Astrocyte of the cerebellum (primary cell): ENCODE measurements around the gene SLC39A11.
"Not testable (repeated sequence)": the region's sequence is repeated elsewhere in the genome, so short reads cannot be mapped to it uniquely, and the experiment has no call there.

ENCODE experiments used
- DNase-seq: peaks from one replicate; pipeline ENCODE4 v3.0.0-alpha.2; 2011; ENCODE audit warnings: low read depth
- H3K4me3 ChIP-seq: 2 replicates; pipeline ENCODE4 v1.5.1; 2011; ENCODE audit warnings: mild to moderate bottlenecking, low read depth, low read length, moderate library complexity
- in situ Hi-C: cut with HindIII; loops from 2 replicates; pipeline ENCODE4 v1.10.0; 2017; ENCODE audit warnings: low sequenced_read_pairs
- TF ChIP-seq, protein P1 (sequence below): IDR thresholded peaks from 2 replicates; pipeline ENCODE4 v1.5.1; 2012; ENCODE audit warnings: low read length, low read depth, moderate library complexity, mild to moderate bottlenecking; ENCODE audit errors: missing control alignments

SLC39A11 gene

GRCh38 chr17:72997559-72997958 lies 94.9 kb downstream of the SLC39A11 start:
- in situ Hi-C loops: no loop called here
- TF ChIP-seq, protein P1, sequence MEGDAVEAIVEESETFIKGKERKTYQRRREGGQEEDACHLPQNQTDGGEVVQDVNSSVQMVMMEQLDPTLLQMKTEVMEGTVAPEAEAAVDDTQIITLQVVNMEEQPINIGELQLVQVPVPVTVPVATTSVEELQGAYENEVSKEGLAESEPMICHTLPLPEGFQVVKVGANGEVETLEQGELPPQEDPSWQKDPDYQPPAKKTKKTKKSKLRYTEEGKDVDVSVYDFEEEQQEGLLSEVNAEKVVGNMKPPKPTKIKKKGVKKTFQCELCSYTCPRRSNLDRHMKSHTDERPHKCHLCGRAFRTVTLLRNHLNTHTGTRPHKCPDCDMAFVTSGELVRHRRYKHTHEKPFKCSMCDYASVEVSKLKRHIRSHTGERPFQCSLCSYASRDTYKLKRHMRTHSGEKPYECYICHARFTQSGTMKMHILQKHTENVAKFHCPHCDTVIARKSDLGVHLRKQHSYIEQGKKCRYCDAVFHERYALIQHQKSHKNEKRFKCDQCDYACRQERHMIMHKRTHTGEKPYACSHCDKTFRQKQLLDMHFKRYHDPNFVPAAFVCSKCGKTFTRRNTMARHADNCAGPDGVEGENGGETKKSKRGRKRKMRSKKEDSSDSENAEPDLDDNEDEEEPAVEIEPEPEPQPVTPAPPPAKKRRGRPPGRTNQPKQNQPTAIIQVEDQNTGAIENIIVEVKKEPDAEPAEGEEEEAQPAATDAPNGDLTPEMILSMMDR: no peak
- no peak for DNase-seq
- H3K4me3 ChIP-seq: no peak overlapping the region

- in situ Hi-C loops: no loop called here
- no peak for DNase-seq
- TF ChIP-seq, protein P1: no peak
- H3K4me3 ChIP-seq: no peak overlapping the region
These were observed 95.7 kb downstream of the SLC39A11 start for GRCh38 chr17:72996791-72997190.

- TF ChIP-seq, protein P1: no peak
- DNase-seq: no peak
- in situ Hi-C loops: no loop called here
- no peak overlapping the region for H3K4me3 ChIP-seq
These were observed 97.4 kb downstream of the SLC39A11 start for GRCh38 chr17:72995008-72995656.

- H3K4me3 ChIP-seq, in situ Hi-C loops, DNase-seq: not testable (repeated sequence)
These were observed 99.6 kb downstream of the SLC39A11 start for GRCh38 chr17:72992783-72993467.

GRCh38 chr17:72991651-72992050 lies 100.8 kb downstream of the SLC39A11 start:
- in situ Hi-C loops: no loop called here
- H3K4me3 ChIP-seq: no peak overlapping the region
- DNase-seq: no peak
- TF ChIP-seq, protein P1: no peak

- TF ChIP-seq, protein P1: no peak
- DNase-seq: no peak
- in situ Hi-C loops: loop anchor here (10.0 kb wide), 2 partner anchors 76 to 264 kb away; no protein-coding TSS in a partner anchor
These were observed 103.3 kb downstream of the SLC39A11 start for GRCh38 chr17:72989074-72989610.

DNA sequence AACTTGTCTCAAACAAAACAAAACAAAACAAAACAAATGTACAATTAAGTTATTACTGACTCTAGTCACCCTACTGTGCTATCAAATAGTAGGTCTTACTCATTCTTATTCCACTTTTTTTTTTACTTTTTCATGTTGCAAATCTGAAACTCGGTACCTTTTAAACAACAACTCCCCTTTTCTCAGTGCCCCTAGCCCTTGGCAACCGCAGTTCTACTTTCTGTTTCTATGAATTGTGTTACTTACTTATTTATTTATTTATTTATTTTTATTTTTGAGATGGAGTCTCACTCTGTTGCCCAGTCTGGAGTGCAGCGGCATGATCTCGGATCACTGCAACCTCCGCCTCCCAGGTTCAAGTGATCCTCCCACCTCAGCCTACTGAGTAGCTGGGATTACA lies 104.0 kb downstream of the SLC39A11 start:
- TF ChIP-seq, protein P1: no peak
- in situ Hi-C loops: loop anchor here (10.0 kb wide), 2 partner anchors 76 to 264 kb away; no protein-coding TSS in a partner anchor
- no peak overlapping the region for H3K4me3 ChIP-seq
- DNase-seq: no peak

More at GRCh38 chr17:72989074-72989610, 103.3 kb downstream of the SLC39A11 start:
- no peak overlapping the region for H3K4me3 ChIP-seq
